AG10803 (cell line): ENCODE data around the gene KIF1B.
"Not testable (repeated sequence)": the region's sequence is repeated elsewhere in the genome, so short reads cannot be mapped to it uniquely, and the experiment has no call there.

Experiments
- DNase-seq: peaks from one replicate; pipeline ENCODE4 v3.0.0; 2010; ENCODE audit warnings: low read depth
- H3K4me3 ChIP-seq: 2 replicates; pipeline ENCODE4 v1.5.1; 2011; ENCODE audit warnings: mild to moderate bottlenecking, low read length, control low read depth
- TF ChIP-seq, protein P1 (sequence below): conservative IDR thresholded peaks from 2 replicates; pipeline ENCODE4 v1.5.1; 2011; ENCODE audit warnings: mild to moderate bottlenecking, low read length, control low read depth, inconsistent platforms

KIF1B gene

DNA sequence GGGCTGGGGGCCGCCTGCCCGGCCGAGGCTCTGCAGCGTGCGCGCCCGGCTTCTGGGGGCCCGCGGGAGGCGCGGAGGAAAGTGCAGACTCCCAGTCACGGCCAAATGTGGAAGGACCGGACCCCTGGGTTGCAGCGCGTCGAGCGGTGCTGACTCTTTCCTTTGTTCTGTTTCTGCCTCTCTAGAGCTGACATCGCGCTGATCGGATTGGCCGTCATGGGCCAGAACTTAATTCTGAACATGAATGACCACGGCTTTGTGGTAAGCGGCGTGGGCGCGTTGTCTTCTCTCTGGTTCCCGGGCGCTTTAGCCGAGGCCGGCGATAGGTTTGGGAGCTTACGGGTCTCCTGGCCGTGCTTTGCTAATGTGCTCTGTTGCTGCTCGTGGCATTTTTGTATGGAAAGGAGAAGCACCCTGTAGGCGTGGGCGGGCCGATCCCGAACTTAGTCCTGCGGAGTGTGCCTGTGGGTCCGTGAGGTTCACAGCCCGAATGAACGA, 189.1 kb downstream of the KIF1B start:
- peak; percentile 29 for DNase-seq
- TF ChIP-seq, protein P1, sequence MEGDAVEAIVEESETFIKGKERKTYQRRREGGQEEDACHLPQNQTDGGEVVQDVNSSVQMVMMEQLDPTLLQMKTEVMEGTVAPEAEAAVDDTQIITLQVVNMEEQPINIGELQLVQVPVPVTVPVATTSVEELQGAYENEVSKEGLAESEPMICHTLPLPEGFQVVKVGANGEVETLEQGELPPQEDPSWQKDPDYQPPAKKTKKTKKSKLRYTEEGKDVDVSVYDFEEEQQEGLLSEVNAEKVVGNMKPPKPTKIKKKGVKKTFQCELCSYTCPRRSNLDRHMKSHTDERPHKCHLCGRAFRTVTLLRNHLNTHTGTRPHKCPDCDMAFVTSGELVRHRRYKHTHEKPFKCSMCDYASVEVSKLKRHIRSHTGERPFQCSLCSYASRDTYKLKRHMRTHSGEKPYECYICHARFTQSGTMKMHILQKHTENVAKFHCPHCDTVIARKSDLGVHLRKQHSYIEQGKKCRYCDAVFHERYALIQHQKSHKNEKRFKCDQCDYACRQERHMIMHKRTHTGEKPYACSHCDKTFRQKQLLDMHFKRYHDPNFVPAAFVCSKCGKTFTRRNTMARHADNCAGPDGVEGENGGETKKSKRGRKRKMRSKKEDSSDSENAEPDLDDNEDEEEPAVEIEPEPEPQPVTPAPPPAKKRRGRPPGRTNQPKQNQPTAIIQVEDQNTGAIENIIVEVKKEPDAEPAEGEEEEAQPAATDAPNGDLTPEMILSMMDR: no peak
- H3K4me3 ChIP-seq: peak overlapping the region; percentile 87

DNA sequence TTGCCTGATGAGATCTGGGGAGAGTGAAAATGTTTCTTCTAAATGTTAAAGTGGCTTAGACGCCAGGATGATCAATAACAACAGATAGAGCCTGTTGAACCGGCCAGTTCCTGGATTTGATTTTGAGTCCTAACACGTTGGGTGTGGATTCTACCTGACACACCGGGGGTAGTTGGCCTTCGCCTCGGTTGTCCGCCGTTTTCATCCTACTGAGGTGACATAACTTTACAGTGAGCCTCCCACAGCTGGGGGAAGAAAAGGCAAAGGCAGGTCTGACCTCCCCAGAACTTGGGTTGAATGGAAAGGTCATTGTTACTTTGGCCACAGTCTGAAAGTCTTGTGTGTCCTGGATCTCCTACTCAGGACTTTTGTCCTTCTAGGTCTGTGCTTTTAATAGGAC, 189.6 kb downstream of the KIF1B start:
- TF ChIP-seq, protein P1: no peak

DNA sequence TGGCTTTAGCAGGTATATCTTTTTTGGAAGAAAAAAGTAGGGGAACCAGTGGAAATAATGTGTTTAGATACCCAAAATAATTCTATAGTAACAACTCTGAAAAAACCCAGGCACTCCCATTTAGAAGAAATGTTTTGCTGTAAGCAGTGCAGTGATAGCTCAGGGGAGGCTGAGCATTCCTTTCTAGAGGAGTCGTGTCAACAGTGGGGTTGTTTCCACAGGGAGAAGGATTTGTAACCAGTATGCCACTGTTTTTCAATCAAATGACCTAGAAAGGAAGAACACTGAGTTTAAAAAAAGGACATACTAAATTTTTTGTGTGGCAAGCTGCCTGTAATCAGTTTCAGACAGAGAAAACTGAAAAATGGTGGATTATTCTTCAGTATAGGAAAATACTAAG, 190.9 kb downstream of the KIF1B start:
- DNase-seq: peak; percentile 74
- TF ChIP-seq, protein P1: no peak
- no peak overlapping the region for H3K4me3 ChIP-seq

More for the DNA sequence above, 189.6 kb downstream of the KIF1B start:
- DNase-seq: no peak
- peak overlapping the region; percentile 87 for H3K4me3 ChIP-seq

DNA sequence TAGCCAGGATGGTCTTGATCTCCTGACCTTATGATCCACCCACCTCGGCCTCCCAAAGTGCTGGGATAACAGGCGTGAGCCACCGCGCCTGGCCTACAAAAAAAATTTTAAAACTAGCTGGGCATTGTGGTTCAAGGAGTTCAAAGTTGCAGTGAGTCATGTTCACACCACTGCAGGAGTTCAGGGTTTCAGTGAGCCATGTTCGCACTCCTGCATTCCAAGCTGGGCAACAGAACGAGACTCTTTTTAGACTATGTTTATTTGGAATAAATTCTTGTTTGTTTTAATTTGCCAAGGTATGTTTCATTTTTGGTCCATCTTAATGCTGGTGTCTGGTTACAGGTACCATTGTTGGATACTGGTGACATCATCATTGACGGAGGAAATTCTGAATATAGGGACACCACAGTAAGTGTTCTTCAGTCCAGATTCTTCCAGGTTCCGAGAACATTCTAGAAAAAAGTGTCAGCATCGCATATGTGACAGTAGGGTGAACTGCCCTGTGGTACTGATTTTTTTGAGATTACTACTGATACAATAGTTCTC, 192.4 kb downstream of the KIF1B start:
- DNase-seq: no peak
- TF ChIP-seq, protein P1: no peak
- no peak overlapping the region for H3K4me3 ChIP-seq

DNA sequence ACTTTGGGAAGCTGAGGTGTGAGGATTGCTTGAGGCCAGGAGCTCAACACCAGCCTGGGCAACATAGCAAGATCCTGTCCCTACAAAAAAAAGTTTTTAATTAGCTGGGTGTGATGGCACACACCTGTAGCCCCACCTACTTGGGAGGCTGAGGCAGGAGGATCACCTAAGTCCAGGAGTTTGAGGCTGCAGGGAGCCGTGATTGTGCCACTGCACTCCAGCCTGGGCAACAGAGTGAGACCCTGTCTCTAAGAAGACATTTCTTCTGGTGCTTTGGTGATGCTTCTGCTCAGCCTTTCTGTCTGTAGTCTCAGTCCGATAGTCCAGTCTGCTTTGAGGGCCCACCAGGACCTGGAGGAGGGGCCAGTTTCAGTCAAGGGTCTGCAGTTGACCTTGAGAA, 196.8 kb downstream of the KIF1B start:
- H3K4me3 ChIP-seq: no peak overlapping the region
- TF ChIP-seq, protein P1: no peak
- DNase-seq: no peak

DNA sequence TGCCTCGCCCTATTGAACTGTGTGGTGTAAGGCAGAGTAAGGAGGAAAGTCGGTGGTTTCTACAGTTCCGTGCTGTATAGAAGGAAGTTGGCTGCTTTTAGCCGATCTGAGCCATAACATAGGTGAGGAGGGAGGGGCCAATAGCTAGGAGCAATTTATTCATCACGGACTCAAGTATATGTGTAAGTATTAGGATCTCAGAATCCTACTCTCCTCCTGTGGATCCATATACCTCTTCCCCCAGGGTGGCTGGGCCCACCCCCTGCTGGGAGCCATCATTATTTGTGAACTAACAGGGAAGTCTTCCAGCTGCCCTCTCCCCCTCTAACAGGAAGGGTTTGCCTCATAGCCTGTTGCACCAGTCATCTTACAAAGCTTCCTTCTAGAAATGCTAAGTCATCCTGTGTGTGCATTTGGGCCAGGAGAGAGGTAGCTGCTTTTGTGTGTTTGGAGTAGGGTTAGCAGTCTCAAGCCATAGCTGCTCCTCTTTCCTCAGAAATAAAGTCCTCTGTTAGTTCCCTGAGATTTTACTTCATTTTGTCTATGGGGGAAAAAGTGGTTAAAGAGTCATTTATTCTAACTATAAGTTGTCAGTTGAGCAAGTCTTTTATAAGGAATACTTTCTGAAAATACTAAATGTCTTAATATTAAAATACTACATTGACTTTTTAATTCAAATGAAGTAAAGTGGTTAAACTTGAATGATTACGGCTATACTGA, 205.0 kb downstream of the KIF1B start:
- TF ChIP-seq, protein P1: no peak
- DNase-seq: peak; percentile 81
- H3K4me3 ChIP-seq: no peak overlapping the region

DNA sequence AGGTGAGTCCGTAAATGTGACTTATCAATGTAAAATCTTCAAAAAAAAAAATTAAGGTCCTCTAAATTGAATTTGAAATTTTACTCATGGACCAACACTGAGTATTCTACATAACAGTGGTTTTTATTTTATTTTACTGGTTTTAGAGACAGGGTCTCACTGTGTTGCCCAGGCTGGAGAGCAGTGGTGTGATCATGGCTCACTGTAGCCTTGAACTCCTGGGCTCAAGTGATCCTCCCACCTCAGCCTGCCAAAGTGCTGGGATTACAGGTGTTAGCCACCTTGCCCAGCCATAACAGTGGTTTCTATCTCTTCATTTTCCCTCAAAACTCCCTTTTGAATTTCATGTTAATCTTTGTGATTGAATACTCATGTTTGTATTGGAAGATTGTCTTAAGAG, 205.6 kb downstream of the KIF1B start:
- not testable (repeated sequence) for DNase-seq, H3K4me3 ChIP-seq

DNA sequence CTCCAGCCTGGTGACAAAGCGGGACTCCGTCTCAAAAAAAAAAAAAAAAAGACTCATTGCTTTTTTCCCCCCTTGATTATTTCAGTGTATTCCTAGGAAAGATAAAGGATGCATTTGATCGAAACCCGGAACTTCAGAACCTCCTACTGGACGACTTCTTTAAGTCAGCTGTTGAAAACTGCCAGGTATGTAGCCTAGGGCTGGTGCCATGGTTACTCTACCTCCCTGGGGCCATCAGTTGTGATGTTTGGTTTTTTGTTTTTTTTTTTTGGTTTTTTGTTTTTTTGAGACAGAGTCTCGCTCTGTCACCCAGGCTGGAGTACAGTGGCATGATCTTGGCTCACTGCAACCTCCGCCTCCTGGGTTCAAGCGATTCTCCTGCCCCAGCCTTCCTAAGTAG, 208.4 kb downstream of the KIF1B start:
- H3K4me3 ChIP-seq, DNase-seq: not testable (repeated sequence)
